CD1c-positive myeloid dendritic cell (primary cell): ENCODE data around the gene SACM1L.
"Not testable (repeated sequence)": the region's sequence is repeated elsewhere in the genome, so short reads cannot be mapped to it uniquely, and the experiment has no call there.

ENCODE experiments used
- DNase-seq: peaks from one replicate; pipeline ENCODE4 v3.0.0-alpha.2; 2016; ENCODE audit errors: extremely low spot score

SACM1L gene

GRCh38 chr3:45666757-45667431 is 22.3 kb upstream of the SACM1L start:
- no peak for DNase-seq

- DNase-seq, result no peak
These were observed 21.6 kb upstream of the SACM1L start for GRCh38 chr3:45667569-45667934.

DNA sequence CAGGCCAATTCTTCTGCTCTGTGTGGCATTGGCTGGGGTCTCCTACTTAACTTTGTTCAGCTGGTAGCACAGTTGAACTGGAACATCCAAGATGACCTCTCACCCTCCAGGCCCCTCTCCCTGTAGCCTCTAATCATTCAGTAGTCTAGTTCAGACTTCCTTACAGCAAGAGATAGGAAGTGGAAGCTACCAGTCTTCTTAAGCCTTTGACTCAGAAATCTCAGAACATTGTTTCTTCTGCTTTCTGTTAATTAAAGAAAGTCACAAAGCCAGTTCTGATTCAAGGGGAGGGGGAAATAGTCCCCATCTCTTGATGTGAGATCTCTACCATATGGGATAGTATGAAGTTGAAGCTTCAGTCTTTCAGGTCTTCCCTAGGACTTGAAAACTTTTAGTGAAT is 18.8 kb upstream of the SACM1L start:
- DNase-seq, result peak; percentile 68

GRCh38 chr3:45670991-45671390 is 18.2 kb upstream of the SACM1L start:
- peak; percentile 65 for DNase-seq

- DNase-seq, result no peak
These were observed 15.9 kb upstream of the SACM1L start for GRCh38 chr3:45673273-45673672.

GRCh38 chr3:45676325-45677032 is 12.7 kb upstream of the SACM1L start:
- DNase-seq, result peak; percentile 51

- DNase-seq, result no peak
These were observed 12.2 kb upstream of the SACM1L start for GRCh38 chr3:45677033-45677446.

- no peak for DNase-seq
These were observed 11.4 kb upstream of the SACM1L start for GRCh38 chr3:45677841-45678240.

DNA sequence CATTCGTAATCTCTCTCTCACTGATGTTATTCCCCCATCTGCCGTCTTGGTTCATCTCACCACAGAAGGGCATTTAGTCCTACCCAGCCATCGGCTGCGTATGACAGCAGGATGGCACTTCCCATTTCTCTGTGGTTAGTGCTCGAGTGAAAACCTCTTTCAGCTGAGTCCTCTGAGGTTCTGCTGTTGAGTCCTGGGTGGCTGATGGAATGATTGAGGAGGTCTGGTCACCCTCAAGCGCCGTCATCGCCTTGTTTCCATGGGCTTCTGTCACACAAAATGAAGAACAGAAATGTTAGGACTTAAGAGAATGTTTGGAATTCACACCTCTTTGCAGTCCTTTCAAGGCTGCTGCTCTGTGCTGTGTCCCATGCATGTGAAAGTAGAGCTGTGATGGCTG is 9.4 kb upstream of the SACM1L start:
- DNase-seq, result peak; percentile 69

GRCh38 chr3:45681221-45681620 is 8.0 kb upstream of the SACM1L start:
- DNase-seq, result no peak

DNA sequence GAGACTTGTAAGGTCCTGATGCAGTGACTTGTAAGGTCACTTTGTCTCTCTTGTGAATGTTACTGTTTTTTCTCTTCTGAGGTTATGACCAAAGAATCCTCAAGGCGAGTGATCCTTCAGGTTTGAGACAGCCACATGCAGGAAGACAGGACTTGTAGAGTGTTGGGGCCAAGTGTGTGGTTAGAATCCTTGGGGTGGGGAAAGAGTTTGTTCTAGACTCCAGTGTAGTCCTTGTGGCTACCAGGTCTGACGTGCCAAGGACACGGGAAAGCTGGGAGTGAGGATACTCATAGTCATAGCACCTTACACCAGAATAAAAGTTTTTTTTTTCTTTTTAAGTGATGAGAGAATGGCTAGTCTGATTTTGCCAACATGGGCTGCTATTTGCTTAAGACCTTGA is 7.3 kb upstream of the SACM1L start:
- DNase-seq, result no peak

GRCh38 chr3:45682311-45682710 is 6.9 kb upstream of the SACM1L start:
- no peak for DNase-seq

GRCh38 chr3:45682786-45683185 is 6.4 kb upstream of the SACM1L start:
- no peak for DNase-seq

GRCh38 chr3:45683417-45684326 is 5.5 kb upstream of the SACM1L start:
- no peak for DNase-seq

- DNase-seq, result no peak
These were observed 4.8 kb upstream of the SACM1L start for GRCh38 chr3:45684327-45684892.

- not testable (repeated sequence) for DNase-seq
These were observed 3.5 kb upstream of the SACM1L start for GRCh38 chr3:45685722-45686121.

DNA sequence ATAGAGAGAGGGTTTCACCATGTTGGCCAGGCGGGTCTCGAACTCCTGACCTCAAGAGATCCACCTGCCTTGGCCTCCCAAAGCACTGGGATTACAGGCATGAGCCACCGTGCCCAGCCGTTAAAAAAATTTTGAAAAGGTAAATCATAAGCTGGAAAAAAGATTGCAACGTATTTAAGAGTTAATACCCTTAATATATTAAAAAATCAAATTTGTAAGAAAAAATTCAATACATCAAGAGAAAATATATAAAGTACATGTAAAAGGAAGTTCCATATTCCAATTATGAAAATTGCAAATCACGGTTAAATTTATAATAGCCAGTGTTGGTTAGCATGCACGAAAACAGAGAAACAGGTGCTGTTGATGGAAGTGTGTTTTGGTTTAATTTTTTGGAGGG is 2.3 kb upstream of the SACM1L start:
- DNase-seq, result no peak

DNA sequence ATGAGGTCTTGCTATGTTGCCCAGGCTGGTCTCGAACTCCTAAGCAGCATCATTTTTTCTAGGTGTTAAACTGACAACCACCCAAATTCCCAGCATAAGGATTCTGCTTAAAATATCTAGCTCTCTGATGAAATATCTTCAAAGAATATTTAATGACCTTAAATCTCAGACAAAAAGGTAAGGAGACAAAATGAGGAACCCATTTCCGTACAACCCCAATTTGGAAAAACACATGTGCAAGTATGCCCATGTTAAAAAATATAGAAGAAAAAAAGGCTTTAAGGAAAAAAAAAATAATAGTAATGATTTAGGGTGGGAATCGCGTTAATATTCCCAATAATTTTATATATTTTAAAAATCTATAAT is 1.4 kb upstream of the SACM1L start:
- DNase-seq, result no peak

DNA sequence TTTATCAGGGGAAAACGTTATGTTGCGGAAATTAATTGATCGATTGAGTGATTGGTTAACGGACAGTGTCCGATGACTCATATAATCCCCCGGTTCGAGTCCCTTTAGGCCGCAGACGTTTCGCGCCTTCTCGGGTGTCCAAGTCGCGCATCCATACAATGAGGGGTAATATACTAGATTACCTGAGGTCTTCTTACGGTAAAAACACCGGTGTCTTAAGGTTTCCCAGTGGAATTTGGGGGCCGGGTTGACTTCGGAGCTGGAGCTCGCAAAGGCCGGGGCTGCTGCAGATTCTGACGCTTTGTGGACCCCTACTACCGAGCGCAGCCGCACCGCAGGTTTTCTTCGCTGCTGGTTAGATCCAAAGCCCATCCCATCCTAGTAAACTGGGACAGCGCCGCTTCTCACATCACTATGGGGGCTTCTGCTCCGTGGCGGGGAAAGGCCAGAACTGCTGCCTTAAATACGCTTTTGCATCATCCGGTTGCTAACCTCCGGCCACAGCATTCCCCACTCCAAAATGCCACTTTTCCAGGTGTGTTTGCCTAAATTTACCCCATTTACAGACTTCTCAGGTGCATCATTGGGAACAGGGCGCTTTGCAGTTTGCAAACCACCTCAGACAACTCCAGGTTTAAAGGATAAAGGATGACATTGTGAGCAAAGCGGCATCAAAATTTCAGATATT is 858 bp upstream of the SACM1L start:
- DNase-seq, result no peak

DNA sequence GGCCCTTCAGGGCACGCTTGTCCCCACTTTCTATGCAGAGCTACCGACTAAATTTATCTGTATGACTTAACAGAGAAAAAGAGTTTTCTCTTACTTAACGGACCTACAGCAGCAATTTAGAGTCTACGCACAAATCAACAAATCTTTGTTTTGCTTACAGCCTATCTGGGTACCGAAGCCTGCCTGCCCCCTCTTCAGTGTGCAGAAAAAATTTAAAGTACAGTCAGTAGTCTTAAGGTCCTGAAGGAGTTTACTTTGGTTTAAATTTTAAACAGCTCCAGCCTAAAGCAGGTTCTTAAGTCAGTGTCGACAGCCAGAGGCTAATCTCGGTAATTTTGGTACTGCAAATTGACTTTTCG is 570 bp downstream of the SACM1L start:
- DNase-seq, result no peak

GRCh38 chr3:45690336-45691035 is 1.3 kb downstream of the SACM1L start:
- peak; percentile 44 for DNase-seq
